ENCODE results near the gene IRF1. TPM values are rescaled to one million over a fixed set of nuclear protein-coding genes. Genes with fewer than 3 reads are reported as not detected.

The IRF1 gene
- total RNA-seq, 1 donor: 655 TPM

DNA sequence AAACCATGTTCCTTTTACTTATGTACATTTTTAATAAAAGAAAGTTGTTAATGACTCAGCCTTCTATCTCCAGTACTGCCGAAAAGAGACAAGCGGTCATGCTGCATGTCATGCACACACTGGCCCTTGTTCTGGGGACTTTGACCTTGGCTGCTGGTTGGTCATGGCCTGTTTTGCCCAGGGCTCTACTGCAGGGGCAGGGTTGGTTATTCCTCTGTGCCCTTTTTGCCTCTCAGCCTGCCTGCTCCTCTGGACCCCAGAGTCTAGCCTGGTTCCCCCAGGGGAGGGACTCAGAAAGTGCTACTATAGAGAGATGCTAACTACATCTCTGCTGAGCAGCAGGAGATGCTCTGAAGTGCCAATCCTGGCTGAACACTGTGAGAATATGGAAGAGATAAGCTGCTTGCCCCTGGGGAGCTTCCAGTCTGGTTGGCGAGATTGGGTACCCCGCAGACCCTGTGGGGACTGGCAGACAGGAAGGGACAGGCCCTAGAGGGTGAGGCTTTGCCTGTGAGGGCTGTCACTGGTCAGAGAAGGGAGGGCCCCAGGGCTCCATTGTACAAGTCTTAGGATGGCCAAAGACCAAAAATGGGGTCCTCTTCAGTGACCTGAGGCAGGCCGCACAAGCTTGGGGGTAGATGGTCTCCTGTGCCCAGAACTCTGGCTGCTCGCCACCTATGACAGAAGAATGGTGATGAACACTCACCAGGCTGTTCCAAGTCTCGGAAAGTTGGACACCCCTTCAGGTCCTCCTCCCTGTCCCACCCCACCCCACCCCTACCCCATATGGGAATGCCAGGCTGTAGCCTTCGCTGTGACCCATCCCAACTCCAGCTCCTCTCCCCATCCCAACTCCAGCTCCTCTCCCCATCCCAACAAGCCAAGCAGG is 14.3 kb downstream of the IRF1 start:
- Histone ChIP-seq H3K27me3 (ENCODE audit: insufficient read depth, low read length) (no peaks in the 10 kb centered on the region), H3K4me3 (ENCODE audit: low read length) (no peak overlapping the region), H3K9me3 (ENCODE audit: low read depth, low read length) (no peaks in the 10 kb centered on the region), H3K4me1 (ENCODE audit: insufficient read depth, low read length) (peaks cover 95% of the 10 kb centered on the region)

DNA sequence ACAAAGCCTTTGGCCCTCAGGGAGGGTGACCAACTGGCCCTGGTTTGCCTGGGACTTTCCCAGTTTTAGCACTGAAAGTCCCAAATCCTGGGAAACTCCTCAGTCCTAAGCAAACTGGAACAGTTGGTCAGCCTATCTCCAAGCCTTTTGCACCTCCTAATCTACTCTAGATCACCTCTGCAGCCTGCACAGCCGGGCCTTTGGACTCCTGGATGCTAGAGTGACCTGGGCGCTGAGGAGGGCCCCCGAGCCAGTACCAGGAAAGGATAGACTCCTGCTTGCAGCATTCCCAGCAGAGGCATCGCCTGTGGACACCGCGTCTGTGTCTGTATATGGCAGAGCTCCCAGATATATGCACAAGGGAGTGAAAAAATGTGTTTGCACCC is 15.1 kb downstream of the IRF1 start:
- Histone ChIP-seq H3K9me3 (ENCODE audit: low read depth, low read length) (no peaks in the 10 kb centered on the region), H3K4me3 (ENCODE audit: low read length) (no peak overlapping the region), H3K27me3 (ENCODE audit: insufficient read depth, low read length) (no peaks in the 10 kb centered on the region), H3K4me1 (ENCODE audit: insufficient read depth, low read length) (peaks cover 95% of the 10 kb centered on the region)

DNA sequence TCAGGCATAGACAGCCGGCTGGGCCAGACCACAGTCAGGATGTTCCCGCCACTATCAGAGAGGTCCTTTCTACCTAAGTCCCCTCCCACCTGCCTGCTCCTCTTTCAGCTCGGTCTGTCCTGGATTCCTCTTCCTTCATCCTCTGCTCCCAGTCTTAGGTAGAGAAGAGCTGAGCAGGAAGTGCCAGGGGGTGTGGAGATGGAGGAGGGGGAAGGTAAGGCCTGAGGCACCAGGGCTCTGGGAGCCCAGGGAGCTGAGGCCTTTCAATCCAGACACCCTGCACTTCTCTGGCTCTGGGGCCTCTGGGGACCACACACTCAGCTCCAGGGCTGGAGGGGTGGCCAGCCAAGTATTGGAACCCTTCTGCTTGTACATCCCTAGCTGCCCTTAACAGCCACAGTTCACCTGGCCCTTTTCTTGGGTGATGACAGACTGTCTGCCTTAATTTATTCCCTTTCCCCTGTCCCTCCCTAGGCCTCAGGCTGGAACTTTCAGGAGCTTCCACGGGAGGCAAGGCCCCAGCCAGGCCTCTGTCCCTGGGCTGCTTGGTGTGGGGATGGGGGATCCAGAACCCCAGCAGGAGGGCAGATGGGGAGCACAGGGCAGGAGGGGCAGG is 15.6 kb downstream of the IRF1 start:
- H3K27me3 ChIP-seq (ENCODE audit: insufficient read depth, low read length): no peaks in the 10 kb centered on the region
- no peak overlapping the region for H3K4me3 ChIP-seq (ENCODE audit: low read length)
- peaks cover 95% of the 10 kb centered on the region for H3K4me1 ChIP-seq (ENCODE audit: insufficient read depth, low read length)
- no peaks in the 10 kb centered on the region for H3K9me3 ChIP-seq (ENCODE audit: low read depth, low read length)

DNA sequence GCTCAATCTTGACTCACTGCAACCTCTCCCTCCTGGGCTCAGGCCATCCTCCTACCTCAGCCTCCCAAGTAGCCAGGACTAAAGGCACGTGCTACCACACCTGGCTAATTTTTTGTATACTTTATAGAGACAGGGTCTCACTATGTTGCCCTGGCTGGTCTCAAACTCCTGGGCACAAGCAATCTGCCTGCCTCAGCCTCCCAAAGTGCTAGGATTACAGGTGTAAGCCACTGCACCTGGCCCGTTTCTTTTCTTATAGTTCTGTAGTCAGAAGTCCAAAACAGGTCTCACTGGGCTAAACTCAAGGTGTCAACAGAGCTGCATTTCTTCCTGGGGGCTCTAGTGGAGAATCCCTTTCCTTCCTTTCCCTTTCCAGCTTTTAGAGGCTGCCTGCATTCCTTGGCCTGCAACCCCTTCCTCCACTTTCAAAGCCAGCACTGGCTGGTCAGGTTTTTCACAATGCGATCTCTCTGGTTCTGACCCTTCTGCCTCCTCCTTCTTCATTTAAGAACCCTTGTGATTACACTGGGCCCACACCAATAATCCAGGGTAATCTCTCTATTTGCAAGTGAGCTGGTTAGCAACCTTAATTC is 16.3 kb downstream of the IRF1 start:
- H3K27me3 ChIP-seq (ENCODE audit: insufficient read depth, low read length): no peaks in the 10 kb centered on the region
- H3K4me3 ChIP-seq (ENCODE audit: low read length): no peak overlapping the region
- no peaks in the 10 kb centered on the region for H3K9me3 ChIP-seq (ENCODE audit: low read depth, low read length)
- peaks cover 95% of the 10 kb centered on the region for H3K4me1 ChIP-seq (ENCODE audit: insufficient read depth, low read length)

DNA sequence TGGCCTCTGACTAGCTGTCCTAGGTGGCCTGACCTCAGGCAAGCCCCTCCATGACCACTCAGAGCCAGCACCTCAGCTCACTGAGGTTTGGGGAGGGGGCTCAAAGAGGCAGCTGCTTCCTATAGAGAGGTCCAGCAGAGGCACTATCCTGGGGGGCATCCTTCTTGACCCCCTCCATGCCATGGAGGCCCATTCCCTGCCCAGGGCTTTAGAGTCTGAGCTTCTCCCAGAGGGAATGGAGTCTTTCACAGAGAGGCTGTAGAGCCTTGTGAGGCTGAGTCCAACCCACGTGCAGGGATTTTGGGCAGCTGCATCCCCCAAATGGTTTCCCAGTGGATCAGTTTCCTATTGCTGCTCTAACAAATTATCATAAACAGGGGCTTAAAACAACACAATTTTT is 16.9 kb downstream of the IRF1 start:
- Histone ChIP-seq H3K4me1 (ENCODE audit: insufficient read depth, low read length) (peaks cover 95% of the 10 kb centered on the region), H3K9me3 (ENCODE audit: low read depth, low read length) (no peaks in the 10 kb centered on the region), H3K27me3 (ENCODE audit: insufficient read depth, low read length) (no peaks in the 10 kb centered on the region), H3K4me3 (ENCODE audit: low read length) (no peak overlapping the region)

DNA sequence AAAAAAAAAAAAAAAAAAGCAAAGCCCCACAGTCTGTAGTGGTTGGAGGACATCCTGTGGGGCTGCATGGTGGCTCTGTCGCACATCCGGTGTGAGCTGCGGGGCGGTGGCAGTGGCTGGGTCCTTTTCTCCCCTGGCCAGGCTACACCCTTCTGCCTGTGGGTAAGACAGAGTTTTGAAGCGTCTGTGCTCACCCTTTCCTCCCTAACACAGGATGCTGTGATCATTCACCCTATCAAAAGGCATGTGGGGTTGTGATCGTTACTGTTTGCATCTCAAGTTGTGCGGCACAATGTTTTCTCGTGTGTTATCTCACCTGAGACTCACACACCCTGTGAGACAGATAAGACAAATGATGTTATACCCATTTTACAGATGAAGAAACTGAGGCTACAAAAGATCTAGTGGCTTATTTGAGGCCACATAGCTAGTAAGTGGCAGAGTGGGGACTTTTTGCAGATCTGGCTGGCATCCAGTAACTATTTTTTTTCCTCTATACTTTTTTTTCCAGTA is 17.5 kb downstream of the IRF1 start:
- H3K27me3 ChIP-seq (ENCODE audit: insufficient read depth, low read length): no peaks in the 10 kb centered on the region
- H3K4me1 ChIP-seq (ENCODE audit: insufficient read depth, low read length): peaks cover 95% of the 10 kb centered on the region
- no peaks in the 10 kb centered on the region for H3K9me3 ChIP-seq (ENCODE audit: low read depth, low read length)
- H3K4me3 ChIP-seq (ENCODE audit: low read length): no peak overlapping the region

DNA sequence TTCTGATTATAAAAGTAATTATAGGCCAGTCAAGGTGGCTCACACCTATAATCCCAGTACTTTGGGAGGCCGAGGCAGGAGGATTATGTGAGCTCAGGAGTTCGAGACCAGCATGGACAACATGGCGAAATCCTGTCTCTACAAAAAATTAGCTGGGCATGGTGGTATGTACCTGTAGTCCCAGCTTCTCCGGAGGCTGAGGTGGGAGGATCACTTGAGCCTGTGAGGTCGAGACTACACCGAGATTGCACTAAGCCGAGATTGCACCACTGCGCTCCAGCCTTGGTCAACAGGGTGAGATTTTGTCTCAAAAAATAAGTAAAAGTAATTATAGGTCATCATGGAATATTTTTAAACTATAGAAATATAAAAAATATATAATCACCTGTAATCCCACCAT is 18.1 kb downstream of the IRF1 start:
- H3K27me3 ChIP-seq (ENCODE audit: insufficient read depth, low read length): no peaks in the 10 kb centered on the region
- peaks cover 95% of the 10 kb centered on the region for H3K4me1 ChIP-seq (ENCODE audit: insufficient read depth, low read length)

DNA sequence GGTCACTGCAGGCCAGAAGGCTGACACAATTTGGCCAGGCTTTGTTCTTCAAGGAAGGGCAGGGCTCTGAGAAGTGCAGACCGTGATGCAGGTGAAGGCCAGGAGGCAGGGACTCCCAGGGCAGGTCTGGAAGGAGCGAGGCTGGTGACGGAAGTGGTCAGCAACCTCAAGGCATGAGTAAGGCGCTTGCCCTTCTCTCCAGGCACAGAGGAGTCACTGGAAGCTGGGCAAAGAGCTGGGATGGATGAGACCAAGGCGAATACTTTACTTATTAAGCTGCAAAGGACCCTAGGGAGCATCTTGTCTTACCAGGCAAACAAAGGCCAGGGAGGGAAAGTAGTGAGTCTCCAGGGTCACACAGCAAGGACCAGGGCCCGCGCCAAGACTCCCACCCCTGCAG is 18.6 kb downstream of the IRF1 start:
- H3K27me3 ChIP-seq (ENCODE audit: insufficient read depth, low read length): no peaks in the 10 kb centered on the region
- H3K4me3 ChIP-seq (ENCODE audit: low read length): no peak overlapping the region

More for the DNA sequence above, 18.1 kb downstream of the IRF1 start:
- H3K4me3 ChIP-seq (ENCODE audit: low read length): no peak overlapping the region
- H3K9me3 ChIP-seq (ENCODE audit: low read depth, low read length): no peaks in the 10 kb centered on the region

DNA sequence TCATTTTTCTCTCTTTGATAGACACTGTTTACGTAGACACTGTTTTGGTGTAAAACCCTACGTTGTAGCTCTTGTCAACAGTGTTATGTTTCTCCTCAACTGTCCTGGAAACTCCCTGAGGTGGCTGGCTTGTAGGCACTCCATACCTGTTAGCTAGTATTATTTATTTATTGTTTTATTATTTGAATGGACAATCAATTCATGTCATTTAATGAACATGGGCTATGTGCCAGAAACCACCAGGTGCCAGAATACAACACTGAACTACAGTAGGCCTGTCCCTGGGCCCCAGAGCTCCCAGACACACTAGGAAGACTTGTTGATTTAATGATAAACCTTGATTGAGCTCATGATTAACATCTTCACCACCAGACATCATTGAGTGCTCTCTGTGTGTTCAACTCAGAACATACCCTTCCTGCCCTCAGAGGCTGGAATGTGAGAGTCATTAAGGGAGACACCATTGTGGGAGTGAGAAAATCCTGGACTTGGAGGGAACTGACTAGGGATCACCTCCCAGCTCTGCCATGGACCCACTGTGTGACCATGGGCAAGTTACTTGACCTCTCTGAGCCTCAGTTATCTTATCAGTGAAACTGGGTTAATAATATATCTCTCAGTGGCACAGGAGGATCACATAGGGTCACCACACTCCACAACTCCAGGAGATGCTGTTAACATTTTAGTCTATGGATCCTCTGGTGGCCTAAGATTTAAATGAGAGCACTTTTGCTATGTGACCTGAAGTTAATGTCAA is 19.2 kb downstream of the IRF1 start:
- Histone ChIP-seq H3K27me3 (ENCODE audit: insufficient read depth, low read length) (no peaks in the 10 kb centered on the region), H3K9me3 (ENCODE audit: low read depth, low read length) (no peaks in the 10 kb centered on the region), H3K4me3 (ENCODE audit: low read length) (no peak overlapping the region), H3K4me1 (ENCODE audit: insufficient read depth, low read length) (peaks cover 99% of the 10 kb centered on the region)

More for the DNA sequence above, 18.6 kb downstream of the IRF1 start:
- Histone ChIP-seq H3K4me1 (ENCODE audit: insufficient read depth, low read length) (peaks cover 95% of the 10 kb centered on the region), H3K9me3 (ENCODE audit: low read depth, low read length) (no peaks in the 10 kb centered on the region)

DNA sequence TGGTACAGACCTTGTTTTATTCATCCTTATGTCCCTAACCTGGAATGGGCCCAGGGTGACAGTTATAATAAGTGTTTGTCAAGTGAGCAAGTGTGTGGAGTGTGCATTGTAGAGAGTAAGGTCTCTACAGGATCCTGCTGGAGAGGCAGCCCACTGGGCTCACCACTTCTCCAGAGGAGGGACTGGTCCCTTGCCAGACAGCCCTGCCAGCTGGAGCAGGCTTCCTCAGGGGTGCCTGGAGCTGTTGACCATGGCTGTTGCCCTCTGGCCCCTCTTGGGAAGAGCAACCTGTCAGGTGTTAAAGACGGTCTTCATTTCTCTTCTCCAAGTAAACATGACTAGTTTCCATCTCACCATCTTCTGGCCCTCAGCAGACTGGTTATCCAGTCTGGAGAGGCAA is 20.0 kb downstream of the IRF1 start:
- Histone ChIP-seq H3K9me3 (ENCODE audit: low read depth, low read length) (no peaks in the 10 kb centered on the region), H3K4me1 (ENCODE audit: insufficient read depth, low read length) (peaks cover 99% of the 10 kb centered on the region), H3K4me3 (ENCODE audit: low read length) (no peak overlapping the region), H3K27me3 (ENCODE audit: insufficient read depth, low read length) (no peaks in the 10 kb centered on the region)

DNA sequence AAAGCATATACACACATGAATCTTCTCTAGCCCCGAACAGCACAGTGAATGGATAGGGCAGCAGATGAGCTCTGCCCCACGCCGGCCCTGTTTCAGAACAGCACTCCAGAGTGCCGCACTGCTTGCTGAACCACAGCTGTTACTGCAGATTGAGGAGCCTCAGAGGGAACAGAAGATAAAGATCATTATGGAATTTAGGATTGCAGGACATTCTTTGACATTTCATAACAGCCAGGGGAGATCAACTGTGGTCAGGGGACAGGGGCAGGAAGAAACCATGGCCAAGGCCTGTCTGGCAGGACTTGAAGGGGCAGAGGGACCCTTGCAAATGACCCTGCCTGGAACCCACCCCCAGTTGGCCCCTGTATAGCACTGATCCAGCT is 20.6 kb downstream of the IRF1 start:
- Histone ChIP-seq H3K9me3 (ENCODE audit: low read depth, low read length) (no peaks in the 10 kb centered on the region), H3K27me3 (ENCODE audit: insufficient read depth, low read length) (no peaks in the 10 kb centered on the region), H3K4me1 (ENCODE audit: insufficient read depth, low read length) (peaks cover 99% of the 10 kb centered on the region), H3K4me3 (ENCODE audit: low read length) (no peak overlapping the region)

DNA sequence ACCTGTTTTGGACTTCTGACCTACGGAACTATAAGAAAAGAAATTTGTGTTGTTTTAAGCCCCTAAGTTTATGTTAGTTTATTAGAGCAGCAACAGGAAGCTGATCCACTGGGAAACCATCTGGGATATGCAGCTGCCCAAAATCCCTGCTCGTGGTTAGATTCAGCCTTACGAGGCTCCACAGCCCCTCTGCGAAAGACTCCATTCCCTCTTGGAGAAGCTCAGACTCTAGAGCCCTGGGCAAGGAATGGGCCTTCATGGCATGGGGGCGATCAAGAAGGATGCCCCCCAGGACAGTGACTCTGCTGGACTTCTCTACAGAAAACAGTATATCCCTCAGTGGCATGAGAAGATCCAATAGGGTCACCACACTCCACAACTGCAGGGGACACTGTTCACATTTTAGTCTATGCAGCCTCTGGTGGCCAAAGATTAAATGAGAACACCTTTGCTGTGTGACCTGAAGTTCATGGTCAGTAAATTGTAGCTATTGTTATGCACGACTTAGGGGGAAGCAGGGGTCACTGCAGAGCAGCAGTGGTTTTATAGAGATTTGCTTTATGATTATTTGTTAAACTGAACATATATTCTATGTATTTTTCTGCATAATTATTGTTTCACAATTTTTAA is 21.1 kb downstream of the IRF1 start:
- no peaks in the 10 kb centered on the region for H3K9me3 ChIP-seq (ENCODE audit: low read depth, low read length)
- no peaks in the 10 kb centered on the region for H3K27me3 ChIP-seq (ENCODE audit: insufficient read depth, low read length)
- H3K4me1 ChIP-seq (ENCODE audit: insufficient read depth, low read length): peaks cover 99% of the 10 kb centered on the region
- no peak overlapping the region for H3K4me3 ChIP-seq (ENCODE audit: low read length)

DNA sequence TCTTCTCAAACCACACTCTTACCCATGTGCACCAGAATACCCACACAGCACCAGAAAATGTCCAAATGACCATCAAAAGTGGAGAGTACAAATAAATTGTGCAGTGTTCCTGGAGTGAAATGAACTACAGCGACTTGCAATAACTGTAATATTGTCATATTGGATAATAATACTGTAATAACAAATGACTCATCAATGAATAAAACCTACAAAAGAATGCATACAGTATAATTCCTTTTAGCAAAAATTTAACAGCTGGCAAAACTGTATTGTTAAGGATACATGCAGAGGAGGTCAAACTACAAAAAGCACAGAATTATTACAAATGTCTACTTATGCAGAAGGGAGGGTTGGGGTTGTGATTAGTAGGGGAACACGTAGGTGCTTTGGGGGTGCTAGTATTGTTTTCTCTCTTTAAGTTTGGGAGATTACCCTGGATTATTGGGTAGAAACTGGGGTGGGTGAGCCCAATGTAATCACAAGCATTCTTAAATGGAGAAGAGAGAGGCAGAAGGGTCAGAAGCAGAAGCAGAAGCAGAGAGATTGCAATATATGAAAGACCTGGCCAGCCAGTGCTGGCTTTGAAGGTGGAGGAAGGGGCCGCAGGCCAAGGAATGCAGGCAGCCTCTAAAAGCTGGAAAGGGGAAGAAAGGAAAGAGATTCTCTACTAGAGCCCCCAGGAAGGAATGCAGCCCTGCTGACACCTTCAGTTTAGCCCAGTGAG is 21.8 kb downstream of the IRF1 start:
- H3K4me1 ChIP-seq (ENCODE audit: insufficient read depth, low read length): peaks cover 99% of the 10 kb centered on the region
- H3K4me3 ChIP-seq (ENCODE audit: low read length): no peak overlapping the region
- H3K27me3 ChIP-seq (ENCODE audit: insufficient read depth, low read length): no peaks in the 10 kb centered on the region
- H3K9me3 ChIP-seq (ENCODE audit: low read depth, low read length): no peaks in the 10 kb centered on the region
